ENCODE results near the gene RPL37A.

GRCh38 chr2:216536734-216537210 lies 38.1 kb downstream of the RPL37A start:
- TF ChIP-seq CREB5 (CRISPR knock-in tag; IDR thresholded peaks at IDR 0.05; ENCODE audit: low read depth) (no peak), PATZ1 (CRISPR knock-in tag; IDR thresholded peaks at IDR 0.05; ENCODE audit: borderline replicate concordance) (no peak), ESRRG (CRISPR knock-in tag; IDR thresholded peaks at IDR 0.05) (no peak), TOX (CRISPR knock-in tag; IDR thresholded peaks at IDR 0.05; ENCODE audit: borderline replicate concordance) (no peak), OSR1 (CRISPR knock-in tag; IDR thresholded peaks at IDR 0.05) (no peak), ARNTL (CRISPR knock-in tag; IDR thresholded peaks at IDR 0.05; ENCODE audit: borderline replicate concordance, low read depth) (no peak), PPARA (CRISPR knock-in tag; IDR thresholded peaks at IDR 0.05; ENCODE audit: borderline replicate concordance) (no peak), ZC3H10 (CRISPR knock-in tag; IDR thresholded peaks at IDR 0.05) (no peak), TCF4 (CRISPR knock-in tag; IDR thresholded peaks at IDR 0.05; ENCODE audit: borderline replicate concordance) (no peak)
